Ishikawa (cell line): ENCODE data around the gene NOS3.

ENCODE experiments used
- CEBPB ChIP-seq: IDR thresholded peaks from 2 replicates; pipeline ENCODE4 v1.6.1; 2012
- CREB1 ChIP-seq: IDR thresholded peaks from 2 replicates; pipeline ENCODE4 v1.6.1; 2012; ENCODE audit warnings: low read depth
- EGR1 ChIP-seq: IDR thresholded peaks from 2 replicates; pipeline ENCODE4 v1.6.1; 2012
- EP300 ChIP-seq: IDR thresholded peaks from 2 replicates; pipeline ENCODE4 v1.6.1; 2012; ENCODE audit warnings: borderline replicate concordance
- FOXM1 ChIP-seq: IDR thresholded peaks from 2 replicates; pipeline ENCODE4 v1.6.1; 2012; ENCODE audit warnings: low read depth, borderline replicate concordance
- NFIC ChIP-seq: IDR thresholded peaks from 2 replicates; pipeline ENCODE4 v1.6.1; 2012
- RAD21 ChIP-seq: IDR thresholded peaks from 2 replicates; pipeline ENCODE4 v1.6.1; 2012; ENCODE audit warnings: low read depth
- TAF1 ChIP-seq: IDR thresholded peaks from 2 replicates; pipeline ENCODE4 v1.6.1; 2012; ENCODE audit warnings: low read depth, mild to moderate bottlenecking
- TCF12 ChIP-seq: IDR thresholded peaks from 2 replicates; pipeline ENCODE4 v1.6.1; 2012; ENCODE audit warnings: low read depth
- TEAD4 ChIP-seq: IDR thresholded peaks from 2 replicates; pipeline ENCODE4 v1.6.1; 2012
- YY1 ChIP-seq: IDR thresholded peaks from 2 replicates; pipeline ENCODE4 v1.6.1; 2012; ENCODE audit warnings: low read depth
- ZBTB7A ChIP-seq: IDR thresholded peaks from 2 replicates; pipeline ENCODE4 v1.6.1; 2012; ENCODE audit warnings: low read depth
- TF ChIP-seq, protein P1 (sequence below): IDR thresholded peaks from 2 replicates; pipeline ENCODE4 v1.6.1; 2012; ENCODE audit warnings: low read depth, mild to moderate bottlenecking
- TF ChIP-seq, protein P2 (sequence below): IDR thresholded peaks from 2 replicates; pipeline ENCODE4 v1.6.1; 2012
- TF ChIP-seq, protein P3 (sequence below): IDR thresholded peaks from 2 replicates; pipeline ENCODE4 v1.6.1; 2012

The NOS3 gene

DNA sequence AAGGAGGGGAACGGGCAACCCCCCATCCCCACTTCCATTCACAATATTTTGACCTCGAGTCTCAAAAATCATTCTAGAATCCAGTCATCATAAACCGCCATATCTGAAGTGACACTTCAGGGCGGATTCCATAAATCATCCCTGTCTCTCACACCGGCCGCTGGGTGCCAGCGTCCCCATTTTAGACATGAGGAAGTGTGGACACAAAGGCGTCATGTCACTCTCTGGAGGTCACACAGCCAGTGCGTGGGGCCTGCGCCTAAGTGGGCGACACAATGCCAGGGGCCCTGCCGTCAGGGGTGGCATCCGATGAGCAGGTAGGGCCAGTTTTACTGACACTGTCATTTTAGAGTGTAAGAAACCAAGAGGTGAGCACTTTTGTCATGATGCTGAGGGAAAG lies 32.2 kb upstream of the NOS3 start:
- TF ChIP-seq TCF12: no peak

DNA sequence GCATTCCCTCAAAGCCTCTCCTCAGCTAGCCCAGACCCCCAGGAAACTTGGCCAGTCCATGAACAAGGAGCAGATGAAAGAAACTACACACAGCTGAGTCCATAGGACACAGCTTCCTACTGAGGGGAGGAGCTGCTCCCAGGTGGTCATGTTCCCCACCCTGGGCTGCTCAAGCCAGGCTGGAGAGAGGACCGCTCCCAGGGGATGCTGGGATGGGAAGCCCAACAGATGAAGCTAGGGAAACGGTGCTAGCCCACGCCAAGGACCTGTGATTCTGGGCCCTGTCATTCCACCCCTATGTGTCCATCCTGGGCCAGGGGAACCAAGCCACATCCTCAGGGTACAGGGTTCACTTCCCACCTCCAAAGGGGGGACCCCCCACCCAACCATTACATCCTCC lies 31.7 kb upstream of the NOS3 start:
- TF ChIP-seq, protein P1, sequence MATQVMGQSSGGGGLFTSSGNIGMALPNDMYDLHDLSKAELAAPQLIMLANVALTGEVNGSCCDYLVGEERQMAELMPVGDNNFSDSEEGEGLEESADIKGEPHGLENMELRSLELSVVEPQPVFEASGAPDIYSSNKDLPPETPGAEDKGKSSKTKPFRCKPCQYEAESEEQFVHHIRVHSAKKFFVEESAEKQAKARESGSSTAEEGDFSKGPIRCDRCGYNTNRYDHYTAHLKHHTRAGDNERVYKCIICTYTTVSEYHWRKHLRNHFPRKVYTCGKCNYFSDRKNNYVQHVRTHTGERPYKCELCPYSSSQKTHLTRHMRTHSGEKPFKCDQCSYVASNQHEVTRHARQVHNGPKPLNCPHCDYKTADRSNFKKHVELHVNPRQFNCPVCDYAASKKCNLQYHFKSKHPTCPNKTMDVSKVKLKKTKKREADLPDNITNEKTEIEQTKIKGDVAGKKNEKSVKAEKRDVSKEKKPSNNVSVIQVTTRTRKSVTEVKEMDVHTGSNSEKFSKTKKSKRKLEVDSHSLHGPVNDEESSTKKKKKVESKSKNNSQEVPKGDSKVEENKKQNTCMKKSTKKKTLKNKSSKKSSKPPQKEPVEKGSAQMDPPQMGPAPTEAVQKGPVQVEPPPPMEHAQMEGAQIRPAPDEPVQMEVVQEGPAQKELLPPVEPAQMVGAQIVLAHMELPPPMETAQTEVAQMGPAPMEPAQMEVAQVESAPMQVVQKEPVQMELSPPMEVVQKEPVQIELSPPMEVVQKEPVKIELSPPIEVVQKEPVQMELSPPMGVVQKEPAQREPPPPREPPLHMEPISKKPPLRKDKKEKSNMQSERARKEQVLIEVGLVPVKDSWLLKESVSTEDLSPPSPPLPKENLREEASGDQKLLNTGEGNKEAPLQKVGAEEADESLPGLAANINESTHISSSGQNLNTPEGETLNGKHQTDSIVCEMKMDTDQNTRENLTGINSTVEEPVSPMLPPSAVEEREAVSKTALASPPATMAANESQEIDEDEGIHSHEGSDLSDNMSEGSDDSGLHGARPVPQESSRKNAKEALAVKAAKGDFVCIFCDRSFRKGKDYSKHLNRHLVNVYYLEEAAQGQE: no peak
- TF ChIP-seq, protein P2, sequence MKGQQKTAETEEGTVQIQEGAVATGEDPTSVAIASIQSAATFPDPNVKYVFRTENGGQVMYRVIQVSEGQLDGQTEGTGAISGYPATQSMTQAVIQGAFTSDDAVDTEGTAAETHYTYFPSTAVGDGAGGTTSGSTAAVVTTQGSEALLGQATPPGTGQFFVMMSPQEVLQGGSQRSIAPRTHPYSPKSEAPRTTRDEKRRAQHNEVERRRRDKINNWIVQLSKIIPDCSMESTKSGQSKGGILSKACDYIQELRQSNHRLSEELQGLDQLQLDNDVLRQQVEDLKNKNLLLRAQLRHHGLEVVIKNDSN: no peak
- no peak for TF ChIP-seq EGR1
- no peak for TF ChIP-seq CREB1
- TF ChIP-seq, protein P3, sequence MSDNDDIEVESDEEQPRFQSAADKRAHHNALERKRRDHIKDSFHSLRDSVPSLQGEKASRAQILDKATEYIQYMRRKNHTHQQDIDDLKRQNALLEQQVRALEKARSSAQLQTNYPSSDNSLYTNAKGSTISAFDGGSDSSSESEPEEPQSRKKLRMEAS: no peak
- TF ChIP-seq ZBTB7A: no peak
- no peak for TF ChIP-seq RAD21
- no peak for TF ChIP-seq EP300
- TF ChIP-seq FOXM1: no peak
- TF ChIP-seq YY1: no peak
- no peak for TF ChIP-seq TEAD4
- TF ChIP-seq NFIC: no peak
- no peak for TF ChIP-seq CEBPB
- TF ChIP-seq TCF12: no peak
- no peak for TF ChIP-seq TAF1

DNA sequence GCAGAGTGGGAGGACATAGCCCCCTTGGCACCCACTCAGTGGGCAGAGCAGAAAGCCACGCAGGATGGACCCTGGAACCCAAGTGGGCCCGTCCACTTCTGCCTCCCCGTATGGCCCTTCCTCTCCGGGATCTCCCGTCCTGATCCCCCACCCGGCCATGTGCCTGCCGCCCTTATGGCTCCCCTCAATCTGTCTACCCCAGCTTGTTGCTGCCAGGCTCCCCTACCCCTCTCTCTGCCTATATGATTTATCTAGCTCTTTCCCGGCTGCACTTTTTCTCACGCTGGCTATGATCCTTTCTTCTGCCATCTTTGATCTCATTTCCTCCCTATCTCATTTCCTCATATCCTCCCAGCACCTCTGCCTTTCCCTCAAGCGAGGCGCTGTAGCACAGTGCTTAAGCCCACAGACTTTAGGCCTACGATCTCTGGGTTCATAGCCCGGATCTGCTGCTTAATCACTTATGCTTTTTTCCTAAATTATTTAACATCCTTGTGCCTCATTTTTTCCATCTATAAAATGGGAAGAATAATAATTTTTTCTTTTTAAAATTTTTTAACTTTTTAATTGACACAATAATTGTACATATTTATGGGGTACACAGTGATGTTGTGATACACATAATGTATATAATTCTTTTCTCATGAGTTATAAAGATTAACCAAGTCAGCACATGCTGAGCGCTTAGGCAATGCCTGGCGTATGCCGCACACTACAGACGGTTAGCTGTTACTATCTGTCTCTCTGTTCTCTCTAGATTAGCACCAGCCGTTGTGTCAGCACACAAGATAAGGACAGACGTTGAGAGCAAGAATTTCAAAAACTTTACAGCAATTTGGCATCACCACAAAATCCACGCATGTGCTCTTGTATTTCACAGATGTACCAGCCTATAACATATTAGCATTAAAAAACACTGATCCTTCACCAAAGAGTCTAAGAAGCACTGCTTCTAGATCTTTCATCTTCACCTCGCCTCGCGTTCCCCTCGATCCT lies 30.8 kb upstream of the NOS3 start:
- TF ChIP-seq EP300 (no peak), TEAD4 (no peak), ZBTB7A (no peak), RAD21 (no peak), YY1 (no peak), TCF12 (no peak), EGR1 (no peak)
- TF ChIP-seq, protein P3: no peak
- TF ChIP-seq, protein P1: no peak

DNA sequence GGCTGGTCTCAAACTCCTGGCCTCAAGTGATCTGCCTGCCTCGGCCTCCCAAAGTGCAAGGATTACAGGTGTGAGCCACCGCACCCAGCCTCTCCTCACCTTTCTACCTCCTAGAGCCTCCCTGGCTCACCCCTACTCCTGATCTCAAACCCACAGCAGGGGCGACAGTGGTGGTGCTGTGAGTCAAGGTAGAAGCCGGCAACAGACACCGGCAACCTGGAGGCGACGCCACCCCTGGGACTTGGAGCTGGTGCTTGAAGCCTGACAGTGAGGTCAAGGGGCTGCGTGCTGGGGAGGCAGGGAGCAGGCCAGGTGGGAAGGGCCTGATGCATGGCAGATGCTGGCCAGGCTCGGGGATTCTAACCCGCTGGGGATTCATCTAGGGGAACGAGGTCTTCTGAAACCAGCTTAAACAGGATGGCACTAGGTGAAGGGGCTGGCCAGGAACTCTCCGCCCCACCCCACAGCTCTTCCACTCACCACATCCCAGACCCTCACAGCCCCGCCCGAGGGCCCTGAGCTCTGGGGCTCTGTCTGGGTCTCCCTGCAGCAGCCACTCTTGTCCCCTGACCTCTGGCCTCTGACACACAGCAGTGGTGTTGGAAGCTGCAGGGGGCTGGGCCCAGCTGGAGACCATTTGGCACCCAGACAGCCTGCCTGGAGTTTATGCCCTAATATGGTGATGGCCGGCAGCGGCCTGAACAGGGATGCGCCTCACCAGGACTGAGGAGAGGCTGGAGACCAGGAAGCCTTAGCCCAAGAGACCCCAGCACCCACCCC lies 29.1 kb upstream of the NOS3 start:
- TF ChIP-seq YY1 (no peak), NFIC (peak; percentile 41; the same call in 1 of the 2 replicates)

DNA sequence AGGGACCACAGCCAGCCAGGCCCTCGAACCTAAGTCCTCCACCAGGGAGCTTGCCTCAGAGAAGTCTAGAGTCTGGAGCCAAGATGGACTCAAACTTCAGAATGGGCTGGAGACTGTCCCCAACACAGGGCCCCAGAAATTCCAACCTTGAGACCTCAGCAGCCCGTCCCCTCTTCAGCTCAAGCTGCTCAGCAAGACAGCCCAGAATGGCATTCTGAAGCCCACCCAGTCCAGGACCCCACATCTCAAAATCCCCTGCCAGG lies 28.6 kb upstream of the NOS3 start:
- TF ChIP-seq, protein P2: no peak
- TF ChIP-seq TEAD4: no peak
- TF ChIP-seq CEBPB: no peak
- no peak for TF ChIP-seq EP300

DNA sequence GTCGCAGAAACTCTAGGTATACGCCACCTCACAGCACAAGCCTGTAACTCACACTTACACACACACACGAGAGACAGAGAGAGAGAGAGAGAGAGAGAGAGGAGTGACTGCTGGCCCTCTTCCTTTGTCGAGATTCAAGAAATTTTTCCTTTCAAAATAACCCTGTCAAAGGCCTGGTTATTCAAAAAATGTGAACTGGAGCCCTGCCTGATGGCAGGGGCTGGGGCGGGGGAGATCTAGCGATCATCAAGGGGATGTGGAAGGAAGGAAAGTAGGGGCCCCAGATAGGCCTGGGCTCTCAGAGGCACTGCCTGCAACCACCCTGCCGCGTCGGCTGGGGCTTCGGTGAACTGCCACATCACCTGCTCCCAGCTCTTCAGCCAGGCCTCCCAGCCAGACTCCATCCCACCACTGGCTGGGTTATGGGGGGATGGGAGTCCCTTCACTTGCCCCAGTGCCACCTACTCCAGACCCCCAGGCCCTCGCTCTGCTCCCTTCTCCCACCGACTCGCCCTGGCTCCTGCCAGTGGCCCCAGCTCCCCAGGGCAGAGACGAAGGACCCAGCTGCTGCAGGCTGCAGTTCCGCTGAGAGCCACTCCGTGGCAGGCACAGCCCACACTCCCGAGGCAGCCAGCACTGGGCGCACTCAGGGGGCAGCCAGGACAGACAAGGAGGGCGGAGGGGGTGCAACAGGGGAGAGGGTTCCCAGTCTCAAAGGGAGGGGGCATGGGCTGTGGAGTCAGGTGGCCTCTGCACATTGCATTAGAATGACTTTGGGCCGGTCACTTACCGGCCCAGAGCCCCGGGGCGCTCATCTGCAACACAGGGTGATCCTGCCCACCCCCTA lies 28.0 kb upstream of the NOS3 start:
- TF ChIP-seq EGR1: no peak
- peak; percentile 92 for TF ChIP-seq RAD21
